Nephron (organoid): Measurements from ENCODE around the gene NLRC3.
"Not testable (repeated sequence)": the region's sequence is repeated elsewhere in the genome, so short reads cannot be mapped to it uniquely, and the experiment has no call there.

ENCODE experiments used
- H3K27ac Mint-ChIP-seq, 3 experiments: 2 replicates each; pipeline ENCODE4 v1.8.0; 2020; ENCODE audit warnings: mixed read lengths in 3 of 3, mild to moderate bottlenecking in 2 of 3, moderate library complexity in 1 of 3
- H3K27me3 Mint-ChIP-seq: 2 replicates; pipeline ENCODE4 v1.8.0; 2021; ENCODE audit warnings: low read depth, mild to moderate bottlenecking, moderate library complexity, mixed read lengths
- H3K36me3 Mint-ChIP-seq: 2 replicates; pipeline ENCODE4 v1.8.0; 2020; ENCODE audit warnings: low read depth, mixed read lengths
- H3K4me1 Mint-ChIP-seq: 2 replicates; pipeline ENCODE4 v1.8.0; 2020; ENCODE audit warnings: mixed read lengths
- H3K4me3 Mint-ChIP-seq, 3 experiments: 2 replicates each; pipeline ENCODE4 v1.8.0; 2020; ENCODE audit warnings: mild to moderate bottlenecking in 3 of 3, mixed read lengths in 3 of 3, moderate library complexity in 2 of 3
- H3K9me3 Mint-ChIP-seq: 2 replicates; pipeline ENCODE4 v1.8.0; 2020; ENCODE audit warnings: mixed read lengths
- TF ChIP-seq, protein P1 (sequence below), 3 experiments: fragments of 200-600 bp; sonication (generic); IDR thresholded peaks; one replicate each; pipeline ENCODE4 v1.5.0; 2021; ENCODE audit warnings: antibody characterized with exemption in 3 of 3; ENCODE audit not compliant: unreplicated experiment in 3 of 3

NLRC3 gene

GRCh38 chr16:3510416-3510815 lies 66.8 kb downstream of the NLRC3 start:
- Mint-ChIP-seq H3K27me3 (no peaks in the 10 kb centered on the region), H3K4me3 (no peak overlapping the region)
- TF ChIP-seq, protein P1, sequence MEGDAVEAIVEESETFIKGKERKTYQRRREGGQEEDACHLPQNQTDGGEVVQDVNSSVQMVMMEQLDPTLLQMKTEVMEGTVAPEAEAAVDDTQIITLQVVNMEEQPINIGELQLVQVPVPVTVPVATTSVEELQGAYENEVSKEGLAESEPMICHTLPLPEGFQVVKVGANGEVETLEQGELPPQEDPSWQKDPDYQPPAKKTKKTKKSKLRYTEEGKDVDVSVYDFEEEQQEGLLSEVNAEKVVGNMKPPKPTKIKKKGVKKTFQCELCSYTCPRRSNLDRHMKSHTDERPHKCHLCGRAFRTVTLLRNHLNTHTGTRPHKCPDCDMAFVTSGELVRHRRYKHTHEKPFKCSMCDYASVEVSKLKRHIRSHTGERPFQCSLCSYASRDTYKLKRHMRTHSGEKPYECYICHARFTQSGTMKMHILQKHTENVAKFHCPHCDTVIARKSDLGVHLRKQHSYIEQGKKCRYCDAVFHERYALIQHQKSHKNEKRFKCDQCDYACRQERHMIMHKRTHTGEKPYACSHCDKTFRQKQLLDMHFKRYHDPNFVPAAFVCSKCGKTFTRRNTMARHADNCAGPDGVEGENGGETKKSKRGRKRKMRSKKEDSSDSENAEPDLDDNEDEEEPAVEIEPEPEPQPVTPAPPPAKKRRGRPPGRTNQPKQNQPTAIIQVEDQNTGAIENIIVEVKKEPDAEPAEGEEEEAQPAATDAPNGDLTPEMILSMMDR (IDR thresholded peaks at IDR 0.05; ENCODE audit: unreplicated experiment in 3 of 3) = no peak

DNA sequence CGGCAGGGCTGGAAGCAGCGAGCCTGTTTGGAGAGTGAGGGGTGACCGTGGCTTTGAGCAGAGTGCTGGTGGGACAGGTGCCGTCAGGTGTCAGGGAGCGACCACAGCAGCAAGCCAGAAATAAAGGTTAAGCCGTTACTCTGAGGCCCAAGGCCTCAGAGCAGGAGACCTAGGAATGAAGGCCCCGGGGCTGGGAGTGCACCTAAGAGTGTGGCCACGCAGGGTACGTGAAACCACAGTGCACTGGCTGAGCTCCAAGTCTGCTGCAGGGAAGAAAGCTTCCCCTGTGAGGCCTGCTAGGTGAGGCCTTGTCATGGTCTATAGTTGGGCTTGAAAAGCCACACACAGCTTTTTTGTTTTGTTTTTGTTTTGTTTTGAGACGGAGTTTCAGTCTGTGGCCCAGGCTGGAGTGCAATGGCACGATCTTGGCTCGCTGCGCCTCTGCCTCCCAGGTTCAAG lies 67.7 kb downstream of the NLRC3 start:
- Mint-ChIP-seq H3K4me1 (no peaks in the 10 kb centered on the region), H3K27me3 (no peaks in the 10 kb centered on the region), H3K27ac (no peak overlapping the region), H3K4me3 (no peak overlapping the region), H3K36me3 (peaks cover 71% of the 10 kb centered on the region), H3K9me3 (no peaks in the 10 kb centered on the region)
- TF ChIP-seq, protein P1 (IDR thresholded peaks at IDR 0.05; ENCODE audit: unreplicated experiment in 3 of 3) = no peak

More at GRCh38 chr16:3510416-3510815, 66.8 kb downstream of the NLRC3 start:
- Mint-ChIP-seq H3K9me3 (no peaks in the 10 kb centered on the region), H3K36me3 (peaks cover 73% of the 10 kb centered on the region), H3K4me1 (no peaks in the 10 kb centered on the region), H3K27ac (no peak overlapping the region)

GRCh38 chr16:3508736-3509135 lies 68.5 kb downstream of the NLRC3 start:
- no peak overlapping the region for H3K4me3 Mint-ChIP-seq
- no peaks in the 10 kb centered on the region for H3K27me3 Mint-ChIP-seq
- H3K9me3 Mint-ChIP-seq = no peaks in the 10 kb centered on the region
- TF ChIP-seq, protein P1 (IDR thresholded peaks at IDR 0.05; ENCODE audit: unreplicated experiment in 3 of 3) = no peak
- H3K36me3 Mint-ChIP-seq = peaks cover 67% of the 10 kb centered on the region
- H3K4me1 Mint-ChIP-seq = no peaks in the 10 kb centered on the region
- no peak overlapping the region for H3K27ac Mint-ChIP-seq

GRCh38 chr16:3503523-3503922 lies 73.7 kb downstream of the NLRC3 start:
- H3K27ac Mint-ChIP-seq = peak overlapping the region in 1 of 3 experiments; percentile 41
- peaks cover 31% of the 10 kb centered on the region for H3K36me3 Mint-ChIP-seq
- H3K4me3 Mint-ChIP-seq = peak overlapping the region; percentile 51 to 75 (median 60)
- peaks cover 22% of the 10 kb centered on the region for H3K4me1 Mint-ChIP-seq
- H3K9me3 Mint-ChIP-seq = no peaks in the 10 kb centered on the region
- H3K27me3 Mint-ChIP-seq = no peaks in the 10 kb centered on the region
- TF ChIP-seq, protein P1 (IDR thresholded peaks at IDR 0.05; ENCODE audit: unreplicated experiment in 3 of 3) = no peak

- H3K27ac Mint-ChIP-seq = peak overlapping the region; percentile 17 to 88 (median 39)
- TF ChIP-seq, protein P1 (IDR thresholded peaks at IDR 0.05; ENCODE audit: unreplicated experiment in 3 of 3) = no peak
- H3K9me3 Mint-ChIP-seq = no peaks in the 10 kb centered on the region
- H3K4me1 Mint-ChIP-seq = peaks cover 22% of the 10 kb centered on the region
- H3K4me3 Mint-ChIP-seq = peak overlapping the region; percentile 89 to 98 (median 93)
- H3K36me3 Mint-ChIP-seq = peaks cover 19% of the 10 kb centered on the region
- H3K27me3 Mint-ChIP-seq = no peaks in the 10 kb centered on the region
Observed at GRCh38 chr16:3501783-3502400, 75.3 kb downstream of the NLRC3 start.

DNA sequence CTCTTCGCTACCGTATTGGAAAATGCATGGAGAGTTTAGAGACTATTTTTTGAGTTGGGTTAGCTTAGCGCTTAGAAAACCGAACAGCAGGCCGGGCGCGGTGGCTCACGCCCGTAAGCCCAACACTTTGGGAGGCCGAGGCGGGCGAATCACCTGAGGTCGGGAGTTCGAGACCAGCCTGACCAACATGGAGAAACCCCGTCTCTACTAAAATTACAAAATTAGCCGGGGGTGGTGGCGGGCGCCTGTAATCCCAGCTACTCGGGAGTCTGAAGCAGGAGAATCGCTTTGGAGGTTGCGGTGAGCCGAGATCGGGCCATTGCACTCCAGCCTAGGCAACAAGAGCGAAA lies 75.8 kb downstream of the NLRC3 start:
- peak overlapping the region; percentile 89 to 98 (median 93) for H3K4me3 Mint-ChIP-seq
- H3K36me3 Mint-ChIP-seq = peaks cover 19% of the 10 kb centered on the region
- H3K27me3 Mint-ChIP-seq, H3K9me3 Mint-ChIP-seq: not testable (repeated sequence)
- H3K4me1 Mint-ChIP-seq = peaks cover 22% of the 10 kb centered on the region
- H3K27ac Mint-ChIP-seq = peak overlapping the region; percentile 84 to 98 (median 88)
